Subcutaneous abdominal adipose tissue (tissue), 5 donors: ENCODE data around the gene UBE2C.
"Not testable (repeated sequence)": the region's sequence is repeated elsewhere in the genome, so short reads cannot be mapped to it uniquely, and the experiment has no call there.

ENCODE experiments used
- H3K27ac ChIP-seq: one replicate; pipeline ENCODE4 v1.7.0; 2013; ENCODE audit warnings: low read depth, mild to moderate bottlenecking, inconsistent platforms, low read length, moderate library complexity
- H3K27me3 ChIP-seq, 5 donors: one replicate each; pipeline ENCODE4 v1.7.0; 2013; ENCODE audit warnings: low read length in 5 of 5, inconsistent platforms in 1 of 5; ENCODE audit not compliant: control insufficient read depth in 5 of 5, insufficient read depth in 4 of 5
- H3K36me3 ChIP-seq, 5 donors: one replicate each; pipeline ENCODE4 v1.7.0; 2013; ENCODE audit warnings: low read length in 5 of 5; ENCODE audit not compliant: control insufficient read depth in 5 of 5, insufficient read depth in 5 of 5
- H3K4me1 ChIP-seq, 5 donors: one replicate each; pipeline ENCODE4 v1.7.0; 2013; ENCODE audit warnings: low read length in 5 of 5, mild to moderate bottlenecking in 3 of 5, moderate library complexity in 1 of 5; ENCODE audit not compliant: control insufficient read depth in 5 of 5, insufficient read depth in 5 of 5
- H3K4me3 ChIP-seq, 5 donors: one replicate each; pipeline ENCODE4 v1.7.0; 2013; ENCODE audit warnings: low read length in 5 of 5, low read depth in 1 of 5
- H3K9ac ChIP-seq, 5 donors: one replicate each; pipeline ENCODE4 v1.7.0; 2013; ENCODE audit warnings: low read length in 5 of 5, mild to moderate bottlenecking in 4 of 5, moderate library complexity in 3 of 5
- H3K9me3 ChIP-seq, 5 donors: one replicate each; pipeline ENCODE4 v1.7.0; 2013; ENCODE audit warnings: low read length in 5 of 5; ENCODE audit not compliant: control insufficient read depth in 5 of 5
- donor health status: healthy.
- donor health status: healthy.
- donor health status: healthy.
- donor health status: healthy.
- donor health status: healthy.

The UBE2C gene

GRCh38 chr20:45812157-45813005, at the start of gene UBE2C:
Gene UBE2C, plus strand, starts transcription at chr20:45812644. Its CDS starts 52 bp downstream, at chr20:45812696.
- Histone ChIP-seq H3K27ac (no peak within 1 kb of the TSS), H3K36me3 (peaks cover 12 to 42% (median 31%) of the 10 kb centered on the region in 5 donors), H3K27me3 (peaks cover 0 to 2% (median 0%) of the 10 kb centered on the region in 5 donors), H3K9me3 (no peaks in the 10 kb centered on the region), H3K4me1 (peaks cover 3 to 15% (median 12%) of the 10 kb centered on the region in 5 donors), H3K4me3 (peak within 1 kb of the TSS; percentile 59 to 74 (median 63)), H3K9ac (peak within 1 kb of the TSS in 3 of 5 donors; percentile 39 to 62 (median 48))

- not testable (repeated sequence) for H3K4me3 ChIP-seq, H3K9me3 ChIP-seq, H3K9ac ChIP-seq, H3K4me1 ChIP-seq, H3K27ac ChIP-seq, H3K36me3 ChIP-seq, H3K27me3 ChIP-seq
Measured at GRCh38 chr20:45764618-45765282, 47.7 kb upstream of the UBE2C start.

- Histone ChIP-seq H3K36me3 (no peaks in the 10 kb centered on the region), H3K4me3 (no peak overlapping the region), H3K27ac (no peak overlapping the region), H3K9me3 (no peaks in the 10 kb centered on the region), H3K27me3 (no peaks in the 10 kb centered on the region), H3K9ac (peak overlapping the region in 1 of 5 donors; percentile 10), H3K4me1 (no peaks in the 10 kb centered on the region)
Measured at GRCh38 chr20:45765307-45765875, 47.1 kb upstream of the UBE2C start.

DNA sequence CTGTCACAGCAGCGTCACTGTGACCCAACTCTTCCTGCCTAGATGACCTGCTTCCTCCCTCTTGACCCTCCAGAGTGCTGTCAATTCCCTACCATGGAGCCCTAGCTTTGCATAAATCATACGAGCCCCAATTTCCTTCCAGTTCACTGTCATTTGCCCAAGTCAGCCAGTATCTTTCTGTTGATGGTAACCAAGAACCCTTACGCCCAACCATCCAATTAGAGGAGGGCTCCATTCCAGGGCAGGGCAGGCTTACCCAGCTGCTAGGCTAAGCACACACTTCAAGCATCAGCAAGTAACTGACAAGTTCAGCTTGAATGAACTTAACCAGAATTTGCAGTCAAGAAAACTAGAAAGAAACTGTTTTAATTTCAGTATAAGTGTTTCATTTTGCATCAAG, 46.5 kb upstream of the UBE2C start:
- H3K9ac ChIP-seq: peak overlapping the region in 1 of 5 donors; percentile 10
- H3K4me3 ChIP-seq: no peak overlapping the region
- H3K27me3 ChIP-seq: no peaks in the 10 kb centered on the region
- no peaks in the 10 kb centered on the region for H3K9me3 ChIP-seq
- peaks cover 0 to 1% (median under 1%) of the 10 kb centered on the region in 5 donors for H3K4me1 ChIP-seq
- no peaks in the 10 kb centered on the region for H3K36me3 ChIP-seq
- H3K27ac ChIP-seq: no peak overlapping the region

DNA sequence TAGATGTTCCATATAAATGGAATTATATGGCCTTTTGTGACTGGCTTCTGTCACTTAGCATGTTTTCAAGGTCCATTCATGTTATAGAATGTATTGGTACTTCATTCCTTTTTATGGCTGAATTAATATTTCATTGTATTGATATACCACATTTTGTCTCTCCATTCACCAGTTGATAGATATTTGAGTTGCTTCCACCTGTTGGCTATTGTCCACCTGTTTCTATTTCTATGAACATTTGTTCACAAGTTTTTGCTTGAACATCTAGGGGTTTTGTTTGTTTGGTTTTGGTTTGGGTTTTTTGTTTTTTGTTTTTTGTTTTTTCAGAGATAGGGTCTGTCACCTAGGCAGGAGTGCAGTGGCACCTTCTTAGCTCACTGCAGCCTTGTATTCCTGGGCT, 44.0 kb upstream of the UBE2C start:
- no peaks in the 10 kb centered on the region for H3K9me3 ChIP-seq
- no peak overlapping the region for H3K4me3 ChIP-seq
- H3K27me3 ChIP-seq: no peaks in the 10 kb centered on the region
- H3K36me3 ChIP-seq: no peaks in the 10 kb centered on the region
- H3K27ac ChIP-seq: no peak overlapping the region
- peaks cover 0 to 9% (median 7%) of the 10 kb centered on the region in 5 donors for H3K4me1 ChIP-seq
- H3K9ac ChIP-seq: no peak overlapping the region

DNA sequence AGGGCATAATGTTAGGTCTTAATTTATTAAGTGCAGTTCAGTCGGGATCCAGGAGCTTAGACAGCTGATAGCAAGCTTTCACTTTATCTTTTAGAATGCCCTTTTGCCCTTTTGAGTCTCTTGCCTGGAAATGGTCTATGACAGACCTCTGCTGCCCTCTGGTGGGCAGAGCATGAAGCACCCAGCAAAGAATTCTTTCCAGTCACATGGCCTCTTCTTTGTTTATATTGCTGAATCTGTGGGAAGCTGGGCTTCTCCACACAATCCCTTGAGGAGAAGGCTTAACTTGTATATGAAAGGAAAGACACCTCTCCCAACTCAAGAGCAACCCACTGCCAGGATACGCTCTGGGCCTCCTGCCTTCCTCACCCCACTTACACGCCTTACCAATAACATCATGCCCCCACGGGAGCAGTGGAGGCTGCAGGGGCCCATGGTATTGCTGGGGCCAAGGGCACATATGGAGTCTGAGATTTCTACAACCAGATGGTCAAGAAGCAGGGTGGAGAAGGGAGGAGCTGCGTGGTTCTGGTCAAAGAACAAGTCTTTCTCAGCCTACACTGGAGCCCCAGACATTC, 41.2 kb upstream of the UBE2C start:
- Histone ChIP-seq H3K36me3 (no peaks in the 10 kb centered on the region), H3K4me3 (peak overlapping the region in 2 of 5 donors; percentile 10 to 38), H3K9ac (peak overlapping the region in 1 of 5 donors; percentile 2), H3K27me3 (peaks cover 0 to 3% (median 0%) of the 10 kb centered on the region in 5 donors), H3K9me3 (no peaks in the 10 kb centered on the region), H3K27ac (no peak overlapping the region), H3K4me1 (peaks cover 0 to 9% (median 7%) of the 10 kb centered on the region in 5 donors)

DNA sequence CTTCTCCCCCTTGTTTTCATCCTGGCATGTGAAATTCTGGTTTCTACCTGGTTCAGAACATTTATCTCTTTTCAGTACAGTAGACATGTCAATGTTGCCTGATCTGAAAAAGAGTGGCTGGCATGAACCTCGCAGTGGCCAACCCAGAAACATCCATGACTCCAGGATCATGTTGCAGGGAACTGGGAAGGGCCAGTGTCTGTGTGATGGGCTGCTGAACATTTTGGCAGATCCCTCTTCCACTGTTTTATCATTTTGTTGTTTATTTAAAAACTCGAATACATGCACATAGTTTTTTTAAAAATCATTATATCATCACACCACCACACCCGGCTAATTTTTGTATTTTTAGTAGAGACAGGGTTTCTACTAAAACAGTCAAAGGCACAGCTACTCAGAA, 39.8 kb upstream of the UBE2C start:
- Histone ChIP-seq H3K4me1 (peaks cover 0 to 9% (median 7%) of the 10 kb centered on the region in 5 donors), H3K36me3 (no peaks in the 10 kb centered on the region), H3K27me3 (peaks cover 0 to 3% (median 0%) of the 10 kb centered on the region in 5 donors), H3K9me3 (no peaks in the 10 kb centered on the region), H3K4me3 (no peak overlapping the region), H3K9ac (no peak overlapping the region), H3K27ac (no peak overlapping the region)

- Histone ChIP-seq H3K9me3 (no peaks in the 10 kb centered on the region), H3K36me3 (no peaks in the 10 kb centered on the region), H3K27me3 (peaks cover 0 to 3% (median 0%) of the 10 kb centered on the region in 5 donors), H3K4me3 (no peak overlapping the region), H3K4me1 (peaks cover 0 to 18% (median 9%) of the 10 kb centered on the region in 5 donors), H3K27ac (no peak overlapping the region), H3K9ac (peak overlapping the region in 1 of 5 donors; percentile 16)
Measured at GRCh38 chr20:45774945-45775344, 37.5 kb upstream of the UBE2C start.

DNA sequence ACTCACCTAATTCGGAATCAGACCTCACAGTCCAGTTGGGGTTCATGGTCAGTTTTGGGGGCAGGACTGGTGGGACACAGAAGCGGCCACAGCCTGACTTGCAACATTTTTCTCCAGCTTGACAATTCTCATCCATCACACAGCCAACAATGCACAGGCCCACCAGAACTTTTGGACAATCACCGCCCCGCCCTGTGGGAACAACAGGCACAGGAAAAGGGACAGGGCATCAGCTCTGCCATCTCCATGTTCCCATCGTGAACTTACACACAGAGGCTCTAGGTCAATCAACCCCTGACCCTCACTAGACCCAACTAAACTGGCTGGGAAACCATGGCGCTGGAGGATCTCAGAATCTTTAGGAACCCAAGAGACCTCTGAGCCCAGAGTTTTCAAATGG, 37.0 kb upstream of the UBE2C start:
- H3K4me3 ChIP-seq: no peak overlapping the region
- H3K36me3 ChIP-seq: no peaks in the 10 kb centered on the region
- peak overlapping the region in 1 of 5 donors; percentile 16 for H3K9ac ChIP-seq
- H3K27me3 ChIP-seq: peaks cover 0 to 3% (median 0%) of the 10 kb centered on the region in 5 donors
- no peaks in the 10 kb centered on the region for H3K9me3 ChIP-seq
- no peak overlapping the region for H3K27ac ChIP-seq
- H3K4me1 ChIP-seq: peaks cover 0 to 18% (median 9%) of the 10 kb centered on the region in 5 donors
